Measurements from ENCODE around the gene TMEM98.
A peak's percentile ranks its signal among the peaks of the same experiment; 100 is the strongest.

Gene TMEM98

DNA sequence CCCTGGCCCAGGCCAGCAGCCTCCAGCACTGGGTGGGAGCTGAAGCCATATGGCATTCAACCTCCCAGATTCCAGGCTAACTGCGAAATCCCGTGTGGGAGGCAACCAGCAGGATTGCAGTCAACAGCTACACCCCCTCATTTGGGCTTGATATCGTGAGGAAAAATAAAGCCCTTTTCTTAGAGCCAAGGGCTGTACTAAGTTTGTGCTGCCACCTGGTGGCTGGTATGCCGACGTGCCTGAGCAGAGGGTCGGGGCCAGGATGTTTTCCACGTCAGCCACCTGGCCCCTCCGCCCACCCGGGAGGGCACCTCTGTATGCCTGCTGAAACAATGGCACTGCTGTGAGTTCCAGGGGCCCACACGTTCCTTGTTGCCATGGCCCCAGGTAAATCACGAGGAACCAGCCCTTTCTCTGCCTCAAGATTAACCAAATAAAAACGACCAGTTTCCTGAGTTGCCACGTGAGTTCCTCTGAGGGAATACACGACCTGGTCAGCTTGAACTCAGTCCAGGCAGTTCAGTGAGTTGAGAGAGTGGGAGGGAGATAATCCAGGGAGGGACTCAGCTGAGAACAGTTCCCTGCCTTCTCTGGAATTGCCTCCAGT lies 9.0 kb downstream of the TMEM98 start:
- Histone ChIP-seq H3K36me3 (ENCODE audit: low read length) (no peaks in the 10 kb centered on the region), H3K27me3 (ENCODE audit: low read length) (no peaks in the 10 kb centered on the region), H3K27ac (ENCODE audit: low read depth, low read length) (no peak overlapping the region), H3K9me3 (ENCODE audit: insufficient read depth, low read length) (no peaks in the 10 kb centered on the region), H3F3A (ENCODE audit: insufficient read depth) (no peaks in the 10 kb centered on the region), H3K79me2 (ENCODE audit: insufficient read depth, low read length) (no peaks in the 10 kb centered on the region), H2AFZ (ENCODE audit: low read depth, low read length, severe bottlenecking) (no peak overlapping the region), H3K4me2 (ENCODE audit: low read depth, low read length, poor library complexity, severe bottlenecking) (no peak overlapping the region), H3K9me2 (replicated peaks; ENCODE audit: insufficient read depth, low read length) (no peaks in the 10 kb centered on the region), H4K20me1 (ENCODE audit: low read depth, low read length) (no peaks in the 10 kb centered on the region), H3K4me3 (ENCODE audit: insufficient read depth, low read length, poor library complexity, severe bottlenecking) (no peak overlapping the region), H3K9ac (ENCODE audit: low read length) (no peak overlapping the region)
- peak; percentile 83 for TF ChIP-seq CTCF (IDR thresholded peaks at IDR 0.05; ENCODE audit: insufficient read depth, low read length, poor library complexity, severe bottlenecking)
- TF ChIP-seq EZH2phosphoT487 (conservative IDR thresholded peaks at IDR 0.05; ENCODE audit: low read length), result no peak

DNA sequence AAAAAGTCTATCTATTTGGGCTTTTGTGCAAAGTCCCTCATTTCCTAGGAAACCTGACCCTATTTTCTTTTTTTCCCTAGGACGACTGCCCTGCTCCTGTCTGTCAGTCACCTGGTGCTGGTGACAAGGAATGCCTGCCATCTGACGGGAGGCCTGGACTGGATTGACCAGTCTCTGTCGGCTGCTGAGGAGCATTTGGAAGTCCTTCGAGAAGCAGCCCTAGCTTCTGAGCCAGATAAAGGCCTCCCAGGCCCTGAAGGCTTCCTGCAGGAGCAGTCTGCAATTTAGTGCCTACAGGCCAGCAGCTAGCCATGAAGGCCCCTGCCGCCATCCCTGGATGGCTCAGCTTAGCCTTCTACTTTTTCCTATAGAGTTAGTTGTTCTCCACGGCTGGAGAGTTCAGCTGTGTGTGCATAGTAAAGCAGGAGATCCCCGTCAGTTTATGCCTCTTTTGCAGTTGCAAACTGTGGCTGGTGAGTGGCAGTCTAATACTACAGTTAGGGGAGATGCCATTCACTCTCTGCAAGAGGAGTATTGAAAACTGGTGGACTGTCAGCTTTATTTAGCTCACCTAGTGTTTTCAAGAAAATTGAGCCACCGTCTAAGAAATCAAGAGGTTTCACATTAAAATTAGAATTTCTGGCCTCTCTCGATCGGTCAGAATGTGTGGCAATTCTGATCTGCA lies 12.9 kb downstream of the TMEM98 start:
- Histone ChIP-seq H3K9ac (ENCODE audit: low read length) (no peak overlapping the region), H3K27ac (ENCODE audit: low read depth, low read length) (no peak overlapping the region), H3K9me3 (ENCODE audit: insufficient read depth, low read length) (no peaks in the 10 kb centered on the region), H3K27me3 (ENCODE audit: low read length) (no peaks in the 10 kb centered on the region), H3K9me2 (replicated peaks; ENCODE audit: insufficient read depth, low read length) (no peaks in the 10 kb centered on the region), H4K20me1 (ENCODE audit: low read depth, low read length) (no peaks in the 10 kb centered on the region), H2AFZ (ENCODE audit: low read depth, low read length, severe bottlenecking) (no peak overlapping the region), H3K4me3 (ENCODE audit: insufficient read depth, low read length, poor library complexity, severe bottlenecking) (no peak overlapping the region), H3K79me2 (ENCODE audit: insufficient read depth, low read length) (no peaks in the 10 kb centered on the region), H3F3A (ENCODE audit: insufficient read depth) (no peaks in the 10 kb centered on the region), H3K4me2 (ENCODE audit: low read depth, low read length, poor library complexity, severe bottlenecking) (no peak overlapping the region), H3K36me3 (ENCODE audit: low read length) (no peaks in the 10 kb centered on the region)
- TF ChIP-seq CTCF (IDR thresholded peaks at IDR 0.05; ENCODE audit: insufficient read depth, low read length, poor library complexity, severe bottlenecking) (no peak), EZH2phosphoT487 (conservative IDR thresholded peaks at IDR 0.05; ENCODE audit: low read length) (no peak)

- Histone ChIP-seq H3K27ac (ENCODE audit: low read depth, low read length) (no peak overlapping the region), H3K36me3 (ENCODE audit: low read length) (no peaks in the 10 kb centered on the region), H3K4me2 (ENCODE audit: low read depth, low read length, poor library complexity, severe bottlenecking) (no peak overlapping the region), H3K9ac (ENCODE audit: low read length) (no peak overlapping the region), H3F3A (ENCODE audit: insufficient read depth) (no peaks in the 10 kb centered on the region), H3K4me3 (ENCODE audit: insufficient read depth, low read length, poor library complexity, severe bottlenecking) (no peak overlapping the region), H3K9me2 (replicated peaks; ENCODE audit: insufficient read depth, low read length) (no peaks in the 10 kb centered on the region), H2AFZ (ENCODE audit: low read depth, low read length, severe bottlenecking) (no peak overlapping the region), H3K9me3 (ENCODE audit: insufficient read depth, low read length) (no peaks in the 10 kb centered on the region), H3K27me3 (ENCODE audit: low read length) (no peaks in the 10 kb centered on the region), H3K79me2 (ENCODE audit: insufficient read depth, low read length) (no peaks in the 10 kb centered on the region), H4K20me1 (ENCODE audit: low read depth, low read length) (no peaks in the 10 kb centered on the region)
- no peak for TF ChIP-seq EZH2phosphoT487 (conservative IDR thresholded peaks at IDR 0.05; ENCODE audit: low read length)
- TF ChIP-seq CTCF (IDR thresholded peaks at IDR 0.05; ENCODE audit: insufficient read depth, low read length, poor library complexity, severe bottlenecking), result peak; percentile 58
Observed at GRCh38 chr17:32941419-32942032, 13.6 kb downstream of the TMEM98 start.
